GM21576 (cell line): ENCODE measurements around the gene LHFPL2.

ENCODE experiments used
- ATAC-seq: cut with Tn5 transposase; IDR thresholded peaks from one replicate; pipeline ENCODE4 v1.9.1; 2021; ENCODE audit warnings: mild to moderate bottlenecking, moderate library complexity; ENCODE audit not compliant: unreplicated experiment

LHFPL2 gene

DNA sequence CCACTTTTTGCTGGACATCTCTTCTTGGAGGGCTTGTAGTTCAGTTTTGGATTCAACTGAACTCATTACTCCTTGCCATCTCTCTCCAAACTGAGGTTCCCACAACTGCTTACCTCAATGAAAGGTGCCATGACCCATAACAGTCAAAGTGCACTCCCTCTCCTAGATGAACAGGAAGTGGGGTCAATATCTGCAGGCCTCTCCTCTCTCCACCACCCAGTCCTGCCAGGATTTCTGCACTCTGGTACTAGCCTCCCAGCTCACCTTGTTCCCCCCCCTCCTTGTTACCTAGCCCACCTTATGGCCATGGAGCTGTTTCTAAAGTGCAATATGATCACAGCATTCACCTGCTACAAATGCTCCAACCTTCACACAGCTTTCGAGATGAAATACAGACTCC is 5.9 kb downstream of the LHFPL2 start:
- ATAC-seq: no peak

GRCh38 chr5:78640662-78641474 is 7.7 kb downstream of the LHFPL2 start:
- ATAC-seq: no peak

- no peak for ATAC-seq
Measured at GRCh38 chr5:78639791-78640190, 8.8 kb downstream of the LHFPL2 start.

DNA sequence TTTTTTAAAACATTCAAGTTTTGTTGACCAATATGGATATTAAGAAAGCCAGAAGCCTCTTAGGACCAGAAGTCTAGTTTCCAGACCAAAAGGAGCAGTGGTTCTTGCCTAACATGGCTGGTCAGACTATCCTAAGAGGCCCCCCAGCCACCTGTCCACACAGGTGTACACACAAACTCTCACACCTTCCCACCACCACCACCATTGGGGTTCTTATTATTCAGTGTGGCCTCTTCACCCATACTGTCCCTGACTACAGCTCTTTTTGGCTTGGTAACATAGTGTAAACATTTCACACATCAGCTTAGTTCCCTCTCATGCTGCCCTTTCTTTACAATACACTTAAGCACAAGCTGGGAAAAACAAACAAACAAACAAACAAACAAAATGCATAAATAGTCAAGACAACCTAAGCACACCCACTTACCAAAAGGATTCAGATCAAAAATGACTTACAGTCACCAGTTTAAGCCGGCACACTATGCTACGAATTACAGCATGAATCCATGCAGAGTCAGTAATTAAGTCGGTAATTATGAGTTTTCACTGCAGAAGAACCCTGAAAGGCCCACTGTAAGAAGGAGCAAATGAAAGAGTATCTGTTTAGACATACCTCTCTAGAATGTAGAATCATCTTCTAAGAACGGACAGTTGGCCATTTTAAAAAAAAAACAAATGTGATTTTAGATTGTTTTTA is 9.5 kb downstream of the LHFPL2 start:
- no peak for ATAC-seq

- no peak for ATAC-seq
Measured at GRCh38 chr5:78638423-78638822, 10.1 kb downstream of the LHFPL2 start.

DNA sequence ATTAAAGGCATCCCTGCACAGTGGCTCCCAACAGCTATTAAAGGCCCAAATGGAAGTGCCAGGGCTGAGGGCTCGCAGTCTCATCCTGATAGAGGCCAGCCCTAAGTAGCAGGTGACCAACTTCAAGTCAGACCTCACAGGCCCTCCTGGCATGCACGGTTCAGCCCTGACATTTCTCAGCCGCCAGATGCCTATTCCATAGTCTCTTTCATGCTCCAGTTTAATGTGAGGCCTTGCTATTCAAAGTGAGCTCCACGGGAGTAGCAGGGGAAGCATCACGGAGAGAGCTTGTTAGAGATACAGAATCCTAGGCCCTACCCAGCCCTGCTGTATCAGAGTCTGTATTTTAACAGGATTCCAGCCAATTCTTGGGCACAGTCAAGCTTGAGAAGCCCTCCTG is 11.1 kb downstream of the LHFPL2 start:
- no peak for ATAC-seq

GRCh38 chr5:78636682-78637081 is 11.9 kb downstream of the LHFPL2 start:
- ATAC-seq: no peak

- no peak for ATAC-seq
Measured at GRCh38 chr5:78634634-78635033, 13.9 kb downstream of the LHFPL2 start.

DNA sequence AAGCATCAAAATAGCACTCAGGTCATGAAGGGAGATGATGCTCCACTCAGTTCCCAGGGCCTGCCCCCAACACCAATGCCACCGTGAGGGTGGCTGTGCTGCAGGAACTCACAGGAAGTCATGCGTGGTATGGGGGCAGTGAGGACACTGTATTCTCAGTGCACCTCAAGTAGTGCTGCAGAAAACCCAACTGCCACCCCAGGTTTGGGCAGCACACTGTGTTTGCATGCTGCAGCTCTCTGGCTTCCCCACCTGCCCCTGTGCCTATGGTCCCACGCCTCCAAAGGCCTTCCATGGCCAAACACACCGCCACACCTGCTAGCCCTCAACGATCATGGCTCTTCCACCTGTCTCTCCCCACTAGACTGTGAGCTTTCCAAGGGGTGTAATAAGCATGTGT is 14.3 kb downstream of the LHFPL2 start:
- no peak for ATAC-seq

- ATAC-seq: no peak
Measured at GRCh38 chr5:78633700-78634099, 14.9 kb downstream of the LHFPL2 start.

DNA sequence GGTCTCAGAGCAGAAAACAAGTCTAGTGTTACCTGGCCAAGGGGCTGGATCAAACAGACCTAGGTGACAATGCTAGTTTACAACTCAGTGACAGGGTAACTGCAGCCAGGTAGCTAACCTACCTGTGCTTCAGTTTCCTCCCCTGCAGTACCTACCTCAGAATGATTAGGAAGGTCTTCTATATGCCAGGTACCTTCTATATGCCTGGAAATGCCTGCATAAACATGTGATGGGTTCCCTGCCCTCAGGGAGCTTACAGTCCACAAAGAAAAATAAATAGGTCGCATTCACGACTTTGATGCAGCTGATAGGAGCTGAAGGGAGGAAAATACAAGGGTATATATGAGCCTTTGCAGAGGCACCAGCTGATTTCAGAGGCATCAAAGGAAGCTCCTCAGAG is 16.1 kb downstream of the LHFPL2 start:
- no peak for ATAC-seq

DNA sequence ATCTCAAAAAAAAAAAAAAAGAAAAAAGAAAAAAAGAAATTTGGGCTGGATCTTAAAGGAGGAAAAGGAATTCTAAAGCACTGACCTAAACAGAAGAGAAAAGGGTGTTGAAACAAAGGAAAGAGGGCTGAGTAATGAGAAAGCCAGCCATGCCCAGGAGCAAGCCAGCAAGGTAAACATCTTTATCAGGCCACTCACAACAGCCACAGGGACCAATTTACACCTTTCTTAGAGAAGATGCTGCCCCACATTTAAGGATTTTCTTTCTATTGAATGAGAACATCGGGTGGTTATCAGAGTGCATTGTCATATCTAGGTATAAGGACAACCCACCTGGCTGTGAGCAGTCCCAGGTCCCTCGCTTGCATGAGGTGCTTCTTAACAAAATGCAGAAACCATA is 16.6 kb downstream of the LHFPL2 start:
- no peak for ATAC-seq

DNA sequence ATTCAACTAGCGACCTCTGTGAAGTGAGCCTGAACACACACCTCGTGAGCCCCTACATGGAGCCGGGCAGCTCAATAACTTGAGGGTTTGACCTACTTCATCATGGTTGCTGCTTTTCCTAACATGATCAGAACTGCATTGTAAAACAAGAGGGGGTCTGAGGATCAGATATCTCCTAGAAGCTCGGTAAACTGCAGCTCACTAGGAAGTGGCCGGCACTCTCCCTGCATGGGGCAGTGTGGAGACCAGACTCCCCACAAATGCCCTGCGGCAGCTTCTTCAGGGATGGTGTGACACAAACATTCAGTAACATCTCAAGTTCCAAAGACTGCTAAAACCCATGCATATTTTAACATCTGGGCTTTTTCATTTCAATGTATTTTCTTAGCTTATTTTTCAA is 18.5 kb downstream of the LHFPL2 start:
- ATAC-seq: no peak

DNA sequence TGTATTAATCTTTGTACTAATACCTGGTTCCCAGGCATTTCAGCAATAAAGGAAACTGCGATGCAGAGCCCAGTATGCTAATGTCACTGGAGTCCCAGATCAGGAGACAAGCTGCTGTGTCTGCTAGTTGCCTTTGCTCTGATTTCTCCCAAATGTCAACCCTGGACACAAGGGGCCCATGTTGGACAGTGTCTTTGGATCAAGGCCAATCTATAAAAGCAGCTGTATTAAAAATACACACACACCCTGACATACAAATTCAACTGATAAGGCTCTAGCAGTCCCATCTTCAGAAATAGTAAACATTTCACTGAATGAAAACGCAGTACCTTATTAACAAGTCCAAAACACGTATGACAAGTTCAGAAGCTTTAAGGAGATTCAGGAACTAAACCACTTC is 18.9 kb downstream of the LHFPL2 start:
- ATAC-seq: no peak

- no peak for ATAC-seq
Measured at GRCh38 chr5:78628270-78628992, 20.1 kb downstream of the LHFPL2 start.

DNA sequence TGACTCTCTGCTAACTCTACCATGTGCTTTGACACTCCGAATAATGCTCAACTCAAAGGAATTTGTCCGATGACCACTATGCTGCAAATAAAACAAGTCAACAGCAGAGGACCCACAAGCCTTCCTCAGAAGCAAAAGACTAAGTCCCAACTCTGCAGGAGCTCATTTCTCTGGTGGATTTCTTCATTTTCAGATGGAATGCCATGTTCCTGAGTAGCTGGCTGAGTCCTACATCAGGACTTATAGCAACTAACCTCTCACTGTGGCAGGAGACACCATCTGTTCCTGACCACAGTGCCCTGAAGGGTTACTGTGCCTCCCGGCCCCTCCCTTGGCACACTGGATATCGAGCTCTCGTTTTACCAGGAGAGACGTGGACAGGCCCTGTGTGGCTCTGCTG is 20.8 kb downstream of the LHFPL2 start:
- ATAC-seq: no peak

DNA sequence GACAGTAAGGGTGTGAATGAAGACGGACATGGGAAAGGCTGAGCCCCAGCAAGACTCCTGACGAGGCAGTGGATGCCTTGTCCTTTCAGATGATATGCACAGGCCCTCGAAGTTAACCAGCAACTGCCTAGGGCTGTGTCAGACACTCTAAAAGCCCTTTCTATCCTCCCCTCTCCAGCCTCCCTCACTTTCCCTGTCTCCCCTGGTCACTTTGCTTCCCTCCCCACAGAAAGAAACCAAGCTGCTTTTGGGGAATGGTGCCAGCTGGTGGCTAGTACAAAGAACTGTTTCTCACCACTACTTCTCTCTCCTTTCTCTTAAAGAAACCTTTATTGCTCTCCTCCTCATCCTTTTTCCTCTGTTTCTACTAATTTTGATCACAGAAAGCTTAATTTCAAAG is 21.4 kb downstream of the LHFPL2 start:
- no peak for ATAC-seq

- ATAC-seq: no peak
Measured at GRCh38 chr5:78626009-78626571, 22.5 kb downstream of the LHFPL2 start.

- no peak for ATAC-seq
Measured at GRCh38 chr5:78624992-78625391, 23.6 kb downstream of the LHFPL2 start.

DNA sequence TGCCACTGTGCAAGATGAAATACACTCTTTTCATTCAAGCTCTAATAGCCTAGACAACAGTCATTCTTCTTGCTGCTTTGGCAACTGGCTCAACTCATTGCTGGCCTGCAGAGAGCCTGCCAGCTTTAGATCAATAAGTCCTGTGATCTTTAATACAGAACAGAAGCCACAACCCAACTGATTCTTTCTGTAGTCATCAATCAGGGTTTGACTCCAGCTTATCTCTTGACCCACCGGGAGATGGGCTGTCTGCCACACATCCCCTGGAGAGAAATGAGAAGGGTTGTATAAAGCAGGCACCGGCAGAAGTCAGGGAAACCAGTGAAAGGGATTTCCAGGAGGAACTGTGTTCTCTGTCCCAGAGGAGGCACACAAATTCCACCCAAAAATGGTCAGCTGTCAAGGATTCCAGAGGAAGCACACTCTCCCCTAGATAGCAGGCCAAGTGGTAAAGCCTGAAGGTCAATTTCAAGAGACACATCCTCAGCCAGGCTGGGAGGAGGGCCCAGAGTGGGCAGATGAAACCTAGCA is 24.5 kb downstream of the LHFPL2 start:
- no peak for ATAC-seq

GRCh38 chr5:78622302-78622971 is 26.1 kb downstream of the LHFPL2 start:
- no peak for ATAC-seq
